Fibroblast of lung (primary cell): Measurements from ENCODE around the gene GNAI2. TPM values are rescaled to one million over a fixed set of nuclear protein-coding genes. Genes with fewer than 3 reads are reported as not detected.
A peak's percentile ranks its signal among the peaks of the same experiment; 100 is the strongest.

Source experiments
- DNase-seq, 2 donors: peaks; one replicate each; pipeline versions ENCODE4 v3.0.0 to v3.0.0-alpha.2; 2010; ENCODE audit warnings: low read depth in 2 of 2
- H2AFZ ChIP-seq: 2 replicates; pipeline ENCODE4 v1.5.1; 2012; ENCODE audit warnings: low read length, control low read depth, inconsistent platforms
- H3K27ac ChIP-seq: 2 replicates; pipeline ENCODE4 v1.5.1; 2011; ENCODE audit warnings: low read length, control low read depth; ENCODE audit not compliant: insufficient read depth
- H3K27me3 ChIP-seq: 2 replicates; pipeline ENCODE4 v1.5.1; 2011; ENCODE audit warnings: mild to moderate bottlenecking, low read length; ENCODE audit not compliant: control insufficient read depth, insufficient read depth
- H3K36me3 ChIP-seq: 2 replicates; pipeline ENCODE4 v1.5.1; 2011; ENCODE audit warnings: low read length; ENCODE audit not compliant: control insufficient read depth, insufficient read depth
- H3K4me1 ChIP-seq: 2 replicates; pipeline ENCODE4 v1.5.1; 2011; ENCODE audit warnings: low read length; ENCODE audit not compliant: control insufficient read depth, insufficient read depth; ENCODE audit errors: extremely low read depth
- H3K4me2 ChIP-seq: 2 replicates; pipeline ENCODE4 v1.5.1; 2011; ENCODE audit warnings: low read length, control low read depth; ENCODE audit not compliant: insufficient read depth; ENCODE audit errors: extremely low read depth
- H3K4me3 ChIP-seq, 4 experiments: fragments of 200-600 bp in 1 of 4; sonication (generic) in 1 of 4; replicated peaks in 1 of 4; 2 replicates each; pipeline ENCODE4 v1.5.1; 2011 to 2016; ENCODE audit warnings: low read length in 4 of 4, low read depth in 3 of 4, mild to moderate bottlenecking in 3 of 4, control low read depth in 2 of 4, inconsistent platforms in 1 of 4, mixed read lengths in 1 of 4; ENCODE audit not compliant: insufficient read depth in 1 of 4; ENCODE audit errors: control extremely low read depth in 1 of 4
- H3K79me2 ChIP-seq: 2 replicates; pipeline ENCODE4 v1.5.1; 2012; ENCODE audit warnings: mild to moderate bottlenecking, low read length, inconsistent platforms; ENCODE audit not compliant: control insufficient read depth, insufficient read depth
- H3K9ac ChIP-seq: 2 replicates; pipeline ENCODE4 v1.5.1; 2011; ENCODE audit warnings: mild to moderate bottlenecking, low read length, control low read depth; ENCODE audit not compliant: insufficient read depth
- H3K9me3 ChIP-seq: 2 replicates; pipeline ENCODE4 v1.5.1; 2012; ENCODE audit warnings: low read depth, low read length; ENCODE audit not compliant: control insufficient read depth, insufficient read depth
- H4K20me1 ChIP-seq: 2 replicates; pipeline ENCODE4 v1.5.1; 2011; ENCODE audit warnings: low read length; ENCODE audit not compliant: control insufficient read depth, insufficient read depth; ENCODE audit errors: extremely low read depth
- EZH2 ChIP-seq: IDR thresholded peaks from 2 replicates; pipeline ENCODE4 v1.5.1; 2012; ENCODE audit warnings: low read length, control low read depth, mild to moderate bottlenecking; ENCODE audit errors: missing control alignments
- polyA plus RNA-seq, 2 donors: library from polyadenylated mRNA; depleted of rRNA in 1 of 2; stranded (reverse) in 1 of 2; unstranded in 1 of 2; fragments of >200 nt; gene quantifications; 2 replicates each; pipeline ENCODE4 v1.2.1, GENCODE V29; 2011 to 2012; ENCODE audit warnings: missing spikeins in 1 of 2
- total RNA-seq: library from RNA; depleted of rRNA; stranded (reverse); fragments of >200 nt; gene quantifications from 2 replicates; pipeline ENCODE4 v1.2.1, GENCODE V29; 2014
- TF ChIP-seq, protein P1 (sequence below), 2 donors: IDR thresholded peaks in 1 of 2; conservative IDR thresholded peaks in 1 of 2; 1 replicate in 1 of 2; 2 replicates in 1 of 2; pipeline ENCODE4 v1.5.1; 2011 to 2012; ENCODE audit warnings: low read length in 2 of 2, control low read depth in 1 of 2, inconsistent platforms in 1 of 2, low read depth in 1 of 2, mild to moderate bottlenecking in 1 of 2

The GNAI2 gene
- total and polyA plus RNA-seq, 2 donors (not counting 1 experiment from before 2014, with no cell fraction given), result 238 to 704 TPM

DNA sequence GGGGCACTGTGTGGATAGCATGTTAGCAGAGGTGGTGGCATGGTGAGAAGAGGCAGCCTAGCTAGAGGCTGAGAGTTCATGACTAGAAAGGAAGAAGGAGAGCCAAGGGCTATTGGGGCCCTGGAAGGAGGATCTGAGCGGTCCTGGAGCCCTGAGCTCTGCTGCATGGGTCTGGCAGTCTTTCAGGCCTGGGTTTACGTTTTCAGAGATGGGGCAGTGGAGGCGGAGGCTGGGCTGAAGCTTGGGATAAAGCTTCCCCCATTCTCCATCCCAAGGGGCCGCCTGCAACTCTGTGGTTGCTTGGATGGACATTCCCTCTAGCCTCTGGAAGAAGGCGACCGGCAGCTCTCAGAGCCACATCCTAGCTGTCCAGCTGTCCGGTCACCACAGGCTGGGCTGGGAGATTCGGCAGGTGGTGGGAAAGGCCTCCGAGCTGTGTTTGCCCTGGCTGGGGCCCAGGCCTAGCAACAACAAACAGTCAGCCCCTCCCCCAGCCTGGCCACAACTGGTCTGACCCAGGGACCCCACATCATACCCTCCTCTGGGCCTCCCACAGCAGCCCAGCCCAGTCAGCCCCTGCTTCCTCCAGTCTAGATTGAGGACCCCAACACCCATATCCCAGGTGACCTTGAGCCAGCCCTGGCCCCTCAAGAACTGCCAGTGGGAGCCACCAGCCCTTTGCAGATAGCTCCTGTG lies 32.7 kb upstream of the GNAI2 start:
- Histone ChIP-seq H3K9ac (no peak overlapping the region), H3K27ac (no peak overlapping the region), H3K9me3 (no peaks in the 10 kb centered on the region), H3K79me2 (no peaks in the 10 kb centered on the region), H3K4me2 (no peak overlapping the region), H3K4me1 (no peaks in the 10 kb centered on the region), H4K20me1 (no peaks in the 10 kb centered on the region), H3K4me3 (no peak overlapping the region), H3K36me3 (no peaks in the 10 kb centered on the region), H3K27me3 (peaks cover 47% of the 10 kb centered on the region), H2AFZ (no peak overlapping the region)
- DNase-seq, result no peak
- TF ChIP-seq, protein P1, sequence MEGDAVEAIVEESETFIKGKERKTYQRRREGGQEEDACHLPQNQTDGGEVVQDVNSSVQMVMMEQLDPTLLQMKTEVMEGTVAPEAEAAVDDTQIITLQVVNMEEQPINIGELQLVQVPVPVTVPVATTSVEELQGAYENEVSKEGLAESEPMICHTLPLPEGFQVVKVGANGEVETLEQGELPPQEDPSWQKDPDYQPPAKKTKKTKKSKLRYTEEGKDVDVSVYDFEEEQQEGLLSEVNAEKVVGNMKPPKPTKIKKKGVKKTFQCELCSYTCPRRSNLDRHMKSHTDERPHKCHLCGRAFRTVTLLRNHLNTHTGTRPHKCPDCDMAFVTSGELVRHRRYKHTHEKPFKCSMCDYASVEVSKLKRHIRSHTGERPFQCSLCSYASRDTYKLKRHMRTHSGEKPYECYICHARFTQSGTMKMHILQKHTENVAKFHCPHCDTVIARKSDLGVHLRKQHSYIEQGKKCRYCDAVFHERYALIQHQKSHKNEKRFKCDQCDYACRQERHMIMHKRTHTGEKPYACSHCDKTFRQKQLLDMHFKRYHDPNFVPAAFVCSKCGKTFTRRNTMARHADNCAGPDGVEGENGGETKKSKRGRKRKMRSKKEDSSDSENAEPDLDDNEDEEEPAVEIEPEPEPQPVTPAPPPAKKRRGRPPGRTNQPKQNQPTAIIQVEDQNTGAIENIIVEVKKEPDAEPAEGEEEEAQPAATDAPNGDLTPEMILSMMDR (conservative IDR thresholded peaks at IDR 0.05 in 1 of 2, IDR thresholded peaks at IDR 0.05 in 1 of 2; ENCODE audit: low read depth in 1 of 2, low read length in 2 of 2), result no peak
- TF ChIP-seq EZH2, result no peak

DNA sequence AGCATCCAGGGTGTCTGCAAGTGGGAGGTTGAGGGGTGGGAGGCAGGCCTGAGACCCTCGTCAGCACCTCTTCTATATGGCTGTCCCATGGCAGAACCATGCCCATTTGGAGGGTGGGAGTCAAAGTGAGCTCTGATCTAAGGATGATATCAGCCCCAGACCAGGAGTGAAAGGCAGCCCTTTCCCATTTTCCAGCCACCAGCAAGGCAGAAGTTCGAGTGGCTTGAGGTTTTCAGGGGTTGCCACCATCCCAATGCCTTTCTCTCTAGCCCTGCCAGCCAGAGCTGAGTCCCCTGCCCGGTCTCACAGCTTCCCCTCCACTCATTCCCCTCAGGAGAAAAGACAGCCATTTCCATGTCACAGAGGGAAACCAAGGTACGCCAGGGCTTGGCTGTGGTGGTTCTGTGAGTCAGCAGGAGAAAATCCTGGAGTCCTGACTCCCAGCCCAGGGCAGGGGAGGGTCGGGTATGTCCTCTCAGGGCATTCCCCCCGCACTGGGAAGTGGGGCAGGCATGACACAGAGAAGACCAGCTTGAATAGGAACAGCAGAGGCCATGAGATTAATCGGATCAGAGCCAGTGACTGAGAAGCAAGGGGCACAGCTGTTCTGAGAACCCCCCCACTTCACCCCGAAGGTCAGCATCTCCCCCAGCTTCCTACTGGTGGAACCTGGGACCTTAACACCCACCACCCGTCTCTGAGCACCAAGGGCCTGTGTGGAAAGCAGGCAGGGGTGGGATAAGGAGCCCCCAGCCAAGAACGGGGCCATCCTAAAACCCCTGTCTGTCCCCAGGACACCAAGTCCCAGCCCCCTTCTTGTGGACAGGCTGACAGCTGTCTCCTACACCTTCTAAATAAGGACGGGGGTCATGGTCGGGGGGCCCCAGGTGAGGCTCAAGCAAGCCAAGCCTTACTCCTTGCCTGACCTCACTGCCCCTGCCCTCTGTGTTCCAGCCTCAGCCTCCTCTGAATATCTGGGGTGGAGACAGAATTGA lies 31.9 kb upstream of the GNAI2 start:
- no peak overlapping the region for H3K27ac ChIP-seq
- no peaks in the 10 kb centered on the region for H3K36me3 ChIP-seq
- H4K20me1 ChIP-seq, result no peaks in the 10 kb centered on the region
- TF ChIP-seq, protein P1 (conservative IDR thresholded peaks at IDR 0.05 in 1 of 2, IDR thresholded peaks at IDR 0.05 in 1 of 2; ENCODE audit: low read depth in 1 of 2, low read length in 2 of 2), result no peak
- TF ChIP-seq EZH2, result peak; percentile 80
- no peaks in the 10 kb centered on the region for H3K9me3 ChIP-seq
- no peak overlapping the region for H3K4me3 ChIP-seq
- peaks cover 47% of the 10 kb centered on the region for H3K27me3 ChIP-seq
- H3K9ac ChIP-seq, result no peak overlapping the region
- H2AFZ ChIP-seq, result no peak overlapping the region
- no peaks in the 10 kb centered on the region for H3K79me2 ChIP-seq
- H3K4me2 ChIP-seq, result no peak overlapping the region
- H3K4me1 ChIP-seq, result no peaks in the 10 kb centered on the region
- no peak for DNase-seq

DNA sequence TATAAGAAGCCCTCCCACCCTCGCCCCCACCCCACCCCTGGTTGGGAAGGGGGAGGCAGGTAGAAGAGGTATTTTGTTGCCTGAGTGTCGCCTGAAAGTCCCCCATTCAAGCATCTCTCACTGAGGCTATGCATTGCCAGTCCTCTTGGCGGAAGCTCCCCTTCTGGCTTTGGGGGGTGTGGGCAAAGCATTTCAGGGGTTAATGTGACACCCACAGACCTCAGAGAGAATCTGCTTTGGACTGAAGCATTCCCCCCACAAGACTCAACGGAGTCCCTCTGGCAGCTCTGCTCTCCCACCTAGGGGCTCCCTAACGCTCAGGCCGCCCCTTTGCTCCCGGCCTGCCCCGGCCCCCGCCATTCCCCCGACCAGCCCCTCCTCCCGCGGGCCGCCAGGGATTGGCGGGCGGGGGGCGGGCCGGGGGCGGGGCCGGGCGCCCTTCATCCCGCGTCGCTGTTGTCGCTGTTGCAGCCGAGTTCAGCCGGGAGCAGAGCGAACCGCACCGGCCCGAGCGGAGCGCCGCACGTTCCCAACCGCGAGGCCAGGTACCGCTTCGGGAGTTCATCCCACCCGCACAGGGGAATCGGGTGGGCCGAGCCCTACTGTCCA lies 31.1 kb upstream of the GNAI2 start, which contains the start of gene SLC38A3:
Gene SLC38A3, plus strand, starts transcription at position 468 of the 609 bp plus-strand sequence. CDS start 8,929 bp downstream, outside the sequence.
- Histone ChIP-seq H3K4me2 (no peak within 1 kb of the TSS), H3K4me1 (no peaks in the 10 kb centered on the region), H3K9me3 (no peaks in the 10 kb centered on the region), H3K27ac (no peak within 1 kb of the TSS), H3K79me2 (no peaks in the 10 kb centered on the region), H4K20me1 (no peaks in the 10 kb centered on the region), H3K9ac (no peak within 1 kb of the TSS), H3K4me3 (peak within 1 kb of the TSS in 2 of 4 experiments; percentile 16 to 22), H3K27me3 (peaks cover 47% of the 10 kb centered on the region), H3K36me3 (no peaks in the 10 kb centered on the region), H2AFZ (no peak within 1 kb of the TSS)
- TF ChIP-seq, protein P1 (conservative IDR thresholded peaks at IDR 0.05 in 1 of 2, IDR thresholded peaks at IDR 0.05 in 1 of 2; ENCODE audit: low read depth in 1 of 2, low read length in 2 of 2), result no peak
- no peak for TF ChIP-seq EZH2
- no peak for DNase-seq
